ENCODE measurements around the gene ABTB2.

ABTB2 gene

DNA sequence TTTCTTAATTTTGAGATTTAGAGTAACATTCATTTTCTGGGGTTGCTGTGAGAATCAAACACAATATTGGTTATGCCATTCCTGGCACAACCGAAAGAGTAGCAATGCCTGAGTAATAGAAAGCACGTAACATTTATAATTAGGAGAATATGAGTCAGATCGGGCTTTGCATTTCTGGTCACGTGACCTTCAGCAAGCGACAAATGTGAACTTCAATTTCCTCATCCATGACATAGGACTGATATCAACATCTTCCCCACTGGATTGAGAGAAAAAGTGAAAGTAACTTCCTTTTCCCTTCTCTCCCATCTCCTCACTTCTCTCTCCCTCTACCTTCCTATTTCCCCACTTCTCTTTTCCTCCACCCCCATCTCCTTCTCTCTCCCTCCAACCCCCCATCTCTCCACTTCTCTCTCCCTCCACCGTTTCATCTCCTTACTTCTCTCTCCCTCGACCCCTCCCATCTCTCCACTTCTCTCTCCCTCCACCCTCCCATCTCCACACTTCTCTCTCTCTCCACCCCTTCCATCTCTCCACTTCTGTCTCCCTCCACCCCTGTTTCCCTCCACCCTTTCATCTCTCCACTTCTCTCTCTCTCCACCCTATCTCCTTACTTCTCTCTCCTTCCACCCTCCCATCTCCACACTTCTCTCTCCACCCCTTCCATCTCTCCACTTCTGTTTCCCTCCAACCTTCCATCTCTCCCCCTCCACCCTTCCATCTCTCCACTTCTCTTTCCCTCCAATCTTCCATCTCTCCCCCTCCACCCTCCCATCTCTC is 47.5 kb upstream of the ABTB2 start:
- H3K4me3 ChIP-seq (ENCODE audit: low read depth in 1 of 2, low read length in 2 of 2) = no peak overlapping the region
- DNase-seq (no peak), ATAC-seq (ENCODE audit: insufficient read depth, low read depth) (no peak)
- TF ChIP-seq, protein P1, sequence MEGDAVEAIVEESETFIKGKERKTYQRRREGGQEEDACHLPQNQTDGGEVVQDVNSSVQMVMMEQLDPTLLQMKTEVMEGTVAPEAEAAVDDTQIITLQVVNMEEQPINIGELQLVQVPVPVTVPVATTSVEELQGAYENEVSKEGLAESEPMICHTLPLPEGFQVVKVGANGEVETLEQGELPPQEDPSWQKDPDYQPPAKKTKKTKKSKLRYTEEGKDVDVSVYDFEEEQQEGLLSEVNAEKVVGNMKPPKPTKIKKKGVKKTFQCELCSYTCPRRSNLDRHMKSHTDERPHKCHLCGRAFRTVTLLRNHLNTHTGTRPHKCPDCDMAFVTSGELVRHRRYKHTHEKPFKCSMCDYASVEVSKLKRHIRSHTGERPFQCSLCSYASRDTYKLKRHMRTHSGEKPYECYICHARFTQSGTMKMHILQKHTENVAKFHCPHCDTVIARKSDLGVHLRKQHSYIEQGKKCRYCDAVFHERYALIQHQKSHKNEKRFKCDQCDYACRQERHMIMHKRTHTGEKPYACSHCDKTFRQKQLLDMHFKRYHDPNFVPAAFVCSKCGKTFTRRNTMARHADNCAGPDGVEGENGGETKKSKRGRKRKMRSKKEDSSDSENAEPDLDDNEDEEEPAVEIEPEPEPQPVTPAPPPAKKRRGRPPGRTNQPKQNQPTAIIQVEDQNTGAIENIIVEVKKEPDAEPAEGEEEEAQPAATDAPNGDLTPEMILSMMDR (IDR thresholded peaks at IDR 0.05; ENCODE audit: borderline replicate concordance, extremely low read depth, low read length, poor library complexity, severe bottlenecking) = no peak
- no peak for TF ChIP-seq EZH2 (IDR thresholded peaks at IDR 0.05; ENCODE audit: borderline replicate concordance, low read depth, low read length, severe bottlenecking)
- no peak overlapping the region for H2AFZ ChIP-seq (ENCODE audit: low read depth, low read length)
- H3K9me3 ChIP-seq (ENCODE audit: insufficient read depth, low read length, severe bottlenecking) = no peaks in the 10 kb centered on the region
- H3K9ac ChIP-seq (ENCODE audit: low read depth, low read length) = no peak overlapping the region
- H4K20me1 ChIP-seq (ENCODE audit: insufficient read depth, low read length) = no peaks in the 10 kb centered on the region
- H3K4me2 ChIP-seq (ENCODE audit: insufficient read depth, low read length) = no peak overlapping the region
- no peak overlapping the region for H3K27ac ChIP-seq (ENCODE audit: low read length)
- H3K36me3 ChIP-seq (ENCODE audit: insufficient read depth, low read length) = no peaks in the 10 kb centered on the region
- H3K27me3 ChIP-seq (ENCODE audit: insufficient read depth, low read length, poor library complexity) = peaks cover 5% of the 10 kb centered on the region
- H3K79me2 ChIP-seq (ENCODE audit: insufficient read depth, low read length) = no peaks in the 10 kb centered on the region
- no peaks in the 10 kb centered on the region for H3K4me1 ChIP-seq (ENCODE audit: insufficient read depth, low read length)

- Histone ChIP-seq H2AFZ (ENCODE audit: low read depth, low read length) (no peak overlapping the region), H4K20me1 (ENCODE audit: insufficient read depth, low read length) (no peaks in the 10 kb centered on the region), H3K4me3 (ENCODE audit: low read depth in 1 of 2, low read length in 2 of 2) (no peak overlapping the region), H3K4me2 (ENCODE audit: insufficient read depth, low read length) (no peak overlapping the region), H3K27me3 (ENCODE audit: insufficient read depth, low read length, poor library complexity) (peaks cover 5% of the 10 kb centered on the region), H3K4me1 (ENCODE audit: insufficient read depth, low read length) (no peaks in the 10 kb centered on the region), H3K9me3 (ENCODE audit: insufficient read depth, low read length, severe bottlenecking) (no peaks in the 10 kb centered on the region), H3K79me2 (ENCODE audit: insufficient read depth, low read length) (no peaks in the 10 kb centered on the region), H3K27ac (ENCODE audit: low read length) (no peak overlapping the region), H3K36me3 (ENCODE audit: insufficient read depth, low read length) (no peaks in the 10 kb centered on the region), H3K9ac (ENCODE audit: low read depth, low read length) (no peak overlapping the region)
- ATAC-seq (ENCODE audit: insufficient read depth, low read depth) (no peak), DNase-seq (no peak)
- TF ChIP-seq, protein P1 (IDR thresholded peaks at IDR 0.05; ENCODE audit: borderline replicate concordance, extremely low read depth, low read length, poor library complexity, severe bottlenecking) = no peak
- TF ChIP-seq EZH2 (IDR thresholded peaks at IDR 0.05; ENCODE audit: borderline replicate concordance, low read depth, low read length, severe bottlenecking) = no peak
Measured at GRCh38 chr11:34404280-34404679, 46.5 kb upstream of the ABTB2 start.

- no peaks in the 10 kb centered on the region for H3K79me2 ChIP-seq (ENCODE audit: insufficient read depth, low read length)
- peaks cover 5% of the 10 kb centered on the region for H3K27me3 ChIP-seq (ENCODE audit: insufficient read depth, low read length, poor library complexity)
- no peak overlapping the region for H2AFZ ChIP-seq (ENCODE audit: low read depth, low read length)
- no peak overlapping the region for H3K9ac ChIP-seq (ENCODE audit: low read depth, low read length)
- no peaks in the 10 kb centered on the region for H4K20me1 ChIP-seq (ENCODE audit: insufficient read depth, low read length)
- H3K27ac ChIP-seq (ENCODE audit: low read length) = no peak overlapping the region
- H3K4me3 ChIP-seq (ENCODE audit: low read depth in 1 of 2, low read length in 2 of 2) = no peak overlapping the region
- H3K4me1 ChIP-seq (ENCODE audit: insufficient read depth, low read length) = no peaks in the 10 kb centered on the region
- no peak for DNase-seq
- no peaks in the 10 kb centered on the region for H3K36me3 ChIP-seq (ENCODE audit: insufficient read depth, low read length)
- no peak for ATAC-seq (ENCODE audit: insufficient read depth, low read depth)
- no peaks in the 10 kb centered on the region for H3K9me3 ChIP-seq (ENCODE audit: insufficient read depth, low read length, severe bottlenecking)
- H3K4me2 ChIP-seq (ENCODE audit: insufficient read depth, low read length) = no peak overlapping the region
- TF ChIP-seq EZH2 (IDR thresholded peaks at IDR 0.05; ENCODE audit: borderline replicate concordance, low read depth, low read length, severe bottlenecking) = no peak
- TF ChIP-seq, protein P1 (IDR thresholded peaks at IDR 0.05; ENCODE audit: borderline replicate concordance, extremely low read depth, low read length, poor library complexity, severe bottlenecking) = no peak
Measured at GRCh38 chr11:34403431-34403830, 45.6 kb upstream of the ABTB2 start.

Data from DND-41 (cell line).